Measurements from ENCODE around the gene SOX5. TPM values are rescaled to one million over a fixed set of nuclear protein-coding genes. Genes with fewer than 3 reads are reported as not detected.

The SOX5 gene
- total and polyA plus RNA-seq, 7 donors, result 0.23 to 16.3 (median 9.4) TPM

DNA sequence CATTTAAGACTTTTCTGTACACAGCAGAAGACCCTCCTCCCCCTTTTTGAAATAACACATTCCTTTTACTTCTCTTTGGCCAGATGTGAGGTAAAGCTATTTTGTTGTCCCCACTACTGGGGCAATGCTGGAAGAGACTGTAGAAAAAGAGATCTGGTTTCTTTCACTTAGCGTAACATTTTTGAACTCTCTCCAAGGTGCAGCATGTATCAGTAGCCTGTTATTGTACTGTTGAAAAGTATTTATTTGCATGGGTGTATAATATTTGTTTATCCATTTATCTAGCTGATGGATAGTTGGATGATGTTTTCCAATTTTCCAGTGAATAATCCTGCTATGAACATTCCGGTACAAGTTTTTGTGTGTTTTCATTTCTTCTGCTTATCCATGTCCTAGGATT, 335.2 kb downstream of the SOX5 start:
- no peaks in the 10 kb centered on the region for H3K36me3 ChIP-seq
- no peaks in the 10 kb centered on the region for H3K9me3 ChIP-seq
- no peaks in the 10 kb centered on the region for H3K27me3 ChIP-seq
- TF ChIP-seq, protein P1, sequence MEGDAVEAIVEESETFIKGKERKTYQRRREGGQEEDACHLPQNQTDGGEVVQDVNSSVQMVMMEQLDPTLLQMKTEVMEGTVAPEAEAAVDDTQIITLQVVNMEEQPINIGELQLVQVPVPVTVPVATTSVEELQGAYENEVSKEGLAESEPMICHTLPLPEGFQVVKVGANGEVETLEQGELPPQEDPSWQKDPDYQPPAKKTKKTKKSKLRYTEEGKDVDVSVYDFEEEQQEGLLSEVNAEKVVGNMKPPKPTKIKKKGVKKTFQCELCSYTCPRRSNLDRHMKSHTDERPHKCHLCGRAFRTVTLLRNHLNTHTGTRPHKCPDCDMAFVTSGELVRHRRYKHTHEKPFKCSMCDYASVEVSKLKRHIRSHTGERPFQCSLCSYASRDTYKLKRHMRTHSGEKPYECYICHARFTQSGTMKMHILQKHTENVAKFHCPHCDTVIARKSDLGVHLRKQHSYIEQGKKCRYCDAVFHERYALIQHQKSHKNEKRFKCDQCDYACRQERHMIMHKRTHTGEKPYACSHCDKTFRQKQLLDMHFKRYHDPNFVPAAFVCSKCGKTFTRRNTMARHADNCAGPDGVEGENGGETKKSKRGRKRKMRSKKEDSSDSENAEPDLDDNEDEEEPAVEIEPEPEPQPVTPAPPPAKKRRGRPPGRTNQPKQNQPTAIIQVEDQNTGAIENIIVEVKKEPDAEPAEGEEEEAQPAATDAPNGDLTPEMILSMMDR (IDR thresholded peaks at IDR 0.05), result no peak
- TF ChIP-seq POLR2AphosphoS5 (IDR thresholded peaks at IDR 0.05) (peak; percentile 33 to 87 (median 74)), POLR2A (IDR thresholded peaks at IDR 0.05) (no peak), EP300 (IDR thresholded peaks at IDR 0.05) (peak in 2 of 4 donors; percentile 55 to 71)
- no peak overlapping the region for H3K4me3 ChIP-seq
- 83 to 91% methylated on average over 2 of the region's 2 CpGs for WGBS, 2 donors
- peak overlapping the region in 3 of 4 donors; percentile 69 to 72 (median 69) for H3K27ac ChIP-seq
- DNase-seq, result no peak
- intact Hi-C loops (cut with DNase I), result no loop called here
- H3K4me1 ChIP-seq, result peaks cover 0 to 39% (median 25%) of the 10 kb centered on the region in 4 donors

DNA sequence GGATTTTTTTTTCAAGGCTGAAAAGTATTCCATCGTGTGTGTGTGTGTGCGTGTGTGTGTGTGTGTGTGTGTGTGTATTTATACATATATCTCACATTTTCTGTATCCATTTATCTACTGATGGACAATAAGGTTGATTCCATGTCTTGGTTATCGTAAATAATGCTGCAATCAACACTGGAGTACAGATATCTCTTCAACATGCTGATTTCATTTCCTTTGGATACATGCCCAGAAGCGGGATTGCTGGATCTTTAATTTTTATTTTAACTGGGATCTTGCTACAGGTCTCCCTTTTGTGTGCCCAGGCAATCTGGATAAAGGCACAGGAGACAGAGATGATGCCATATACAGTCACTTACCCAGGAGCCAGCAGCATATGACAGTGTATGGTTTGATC, 338.1 kb downstream of the SOX5 start:
- H3K4me1 ChIP-seq, result peaks cover 0 to 33% (median 25%) of the 10 kb centered on the region in 4 donors
- TF ChIP-seq, protein P1 (IDR thresholded peaks at IDR 0.05), result no peak
- TF ChIP-seq EP300 (IDR thresholded peaks at IDR 0.05) (no peak), POLR2AphosphoS5 (IDR thresholded peaks at IDR 0.05) (no peak), POLR2A (IDR thresholded peaks at IDR 0.05) (no peak)
- H3K27me3 ChIP-seq, result no peaks in the 10 kb centered on the region
- no peak overlapping the region for H3K4me3 ChIP-seq
- H3K27ac ChIP-seq, result no peak overlapping the region
- H3K9me3 ChIP-seq, result no peaks in the 10 kb centered on the region
- WGBS, 2 donors, result 53 to 66% methylated on average over 4 of the region's 4 CpGs
- no peaks in the 10 kb centered on the region for H3K36me3 ChIP-seq
- intact Hi-C loops (cut with DNase I), result no loop called here
- no peak for DNase-seq

DNA sequence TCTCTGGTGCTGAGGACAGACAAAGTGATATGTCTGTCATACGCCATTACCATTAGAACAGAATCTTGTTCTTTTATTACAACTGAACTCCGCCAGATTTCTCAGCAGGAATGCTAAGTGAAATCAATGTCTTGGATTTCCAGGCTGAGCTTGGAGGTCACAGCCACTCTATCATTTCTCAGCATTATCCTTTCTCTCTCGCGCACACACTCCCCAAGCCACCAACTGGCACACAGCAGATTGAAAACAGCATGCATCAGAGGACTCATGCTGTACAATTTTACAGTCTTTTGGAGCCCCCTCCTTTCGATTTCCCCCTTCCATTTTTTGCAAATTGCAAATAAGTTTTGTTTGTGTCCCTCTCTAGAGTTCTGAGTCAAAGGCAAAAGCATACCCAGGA, 348.6 kb downstream of the SOX5 start:
- DNase-seq, result no peak
- Histone ChIP-seq H3K9me3 (peaks cover 0 to 5% (median 1%) of the 10 kb centered on the region in 4 donors), H3K36me3 (no peaks in the 10 kb centered on the region), H3K27me3 (no peaks in the 10 kb centered on the region), H3K4me3 (no peak overlapping the region), H3K27ac (no peak overlapping the region), H3K4me1 (no peaks in the 10 kb centered on the region)
- TF ChIP-seq POLR2A (IDR thresholded peaks at IDR 0.05) (no peak), POLR2AphosphoS5 (IDR thresholded peaks at IDR 0.05) (no peak), EP300 (IDR thresholded peaks at IDR 0.05) (no peak)
- TF ChIP-seq, protein P1 (IDR thresholded peaks at IDR 0.05), result no peak
- 88 to 94% methylated on average over 5 of the region's 5 CpGs for WGBS, 2 donors
- intact Hi-C loops (cut with DNase I), result no loop called here

DNA sequence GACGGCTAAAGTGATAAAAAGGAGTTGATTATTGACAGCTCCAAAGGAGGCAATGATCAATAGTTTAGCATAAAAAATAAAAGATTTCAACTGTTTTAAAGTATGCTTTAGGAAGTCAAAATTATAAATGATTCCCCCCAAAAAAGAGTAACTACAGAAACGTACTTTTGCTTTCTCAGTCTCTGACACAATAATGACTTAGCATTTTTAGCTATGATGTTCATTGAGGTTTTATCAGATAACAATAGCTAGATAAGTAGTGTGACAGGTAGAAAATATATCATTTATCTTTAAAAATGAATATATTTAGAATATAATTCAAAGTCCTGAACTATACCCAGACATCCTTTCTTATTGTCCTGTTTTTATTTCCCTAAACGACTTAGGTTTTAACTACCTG, 352.9 kb downstream of the SOX5 start:
- DNase-seq, result no peak
- no peaks in the 10 kb centered on the region for H3K4me1 ChIP-seq
- H3K27me3 ChIP-seq, result no peaks in the 10 kb centered on the region
- peaks cover 0 to 5% (median 1%) of the 10 kb centered on the region in 4 donors for H3K9me3 ChIP-seq
- TF ChIP-seq, protein P1 (IDR thresholded peaks at IDR 0.05), result no peak
- no peak for TF ChIP-seq POLR2A (IDR thresholded peaks at IDR 0.05)
- no peaks in the 10 kb centered on the region for H3K36me3 ChIP-seq
- intact Hi-C loops (cut with DNase I), result no loop called here
- WGBS, 2 donors, result 74 to 75% methylated on average over 3 of the region's 3 CpGs
- H3K4me3 ChIP-seq, result no peak overlapping the region
- H3K27ac ChIP-seq, result no peak overlapping the region

Measured in sigmoid colon (tissue), 7 donors.